Astrocyte (in vitro differentiated cells and primary cell): ENCODE measurements around the gene HS6ST1. TPM values are rescaled to one million over a fixed set of nuclear protein-coding genes. Genes with fewer than 3 reads are reported as not detected.

ENCODE experiments used
- DNase-seq: peaks from one replicate; pipeline ENCODE4 v3.0.0-alpha.2; 2010; ENCODE audit warnings: low read depth
- FAIRE-seq: peaks from 2 replicates; lab custom pipeline; 2011; peaks lifted over from hg19 to GRCh38; lab: Jason Lieb, UNC
- H2AFZ ChIP-seq: 2 replicates; pipeline ENCODE4 v1.6.0; 2012; ENCODE audit warnings: low read depth, low read length, inconsistent platforms
- H3K27ac ChIP-seq: 2 replicates; pipeline ENCODE4 v1.5.1; 2011; ENCODE audit warnings: low read depth, low read length, inconsistent platforms
- H3K27me3 ChIP-seq: 2 replicates; pipeline ENCODE4 v1.6.0; 2011; ENCODE audit warnings: low read length, inconsistent platforms; ENCODE audit not compliant: insufficient read depth
- H3K36me3 ChIP-seq: 2 replicates; pipeline ENCODE4 v1.5.1; 2011; ENCODE audit warnings: low read length, inconsistent platforms; ENCODE audit not compliant: insufficient read depth
- H3K4me1 ChIP-seq: 2 replicates; pipeline ENCODE4 v1.5.1; 2011; ENCODE audit warnings: low read length, inconsistent platforms; ENCODE audit not compliant: insufficient read depth
- H3K4me2 ChIP-seq: 2 replicates; pipeline ENCODE4 v1.6.0; 2012; ENCODE audit warnings: low read length, inconsistent platforms
- H3K4me3 ChIP-seq: 2 replicates; pipeline ENCODE4 v1.5.1; 2011; ENCODE audit warnings: low read depth, mild to moderate bottlenecking, low read length, inconsistent platforms; ENCODE audit not compliant: insufficient read depth
- H3K79me2 ChIP-seq: 2 replicates; pipeline ENCODE4 v1.6.0; 2012; ENCODE audit warnings: mild to moderate bottlenecking, low read length, inconsistent platforms; ENCODE audit not compliant: insufficient read depth
- H3K9ac ChIP-seq: 2 replicates; pipeline ENCODE4 v1.6.0; 2012; ENCODE audit warnings: mild to moderate bottlenecking, low read length, inconsistent platforms
- H3K9me3 ChIP-seq: 2 replicates; pipeline ENCODE4 v1.5.1; 2012; ENCODE audit warnings: low read depth, mild to moderate bottlenecking, low read length, inconsistent platforms; ENCODE audit not compliant: insufficient read depth
- H4K20me1 ChIP-seq: 2 replicates; pipeline ENCODE4 v1.6.0; 2012; ENCODE audit warnings: low read length, inconsistent platforms; ENCODE audit not compliant: insufficient read depth
- H3K27ac Mint-ChIP-seq: one replicate; pipeline ENCODE4 v1.8.0; 2021; ENCODE audit warnings: mild to moderate bottlenecking, mixed read lengths; ENCODE audit not compliant: unreplicated experiment
- H3K27me3 Mint-ChIP-seq: one replicate; pipeline ENCODE4 v1.8.0; 2021; ENCODE audit warnings: low read depth, mixed read lengths; ENCODE audit not compliant: unreplicated experiment
- H3K36me3 Mint-ChIP-seq: one replicate; pipeline ENCODE4 v1.8.0; 2021; ENCODE audit warnings: low read depth, mixed read lengths; ENCODE audit not compliant: unreplicated experiment
- H3K4me1 Mint-ChIP-seq: one replicate; pipeline ENCODE4 v1.8.0; 2021; ENCODE audit warnings: low read depth, mixed read lengths; ENCODE audit not compliant: unreplicated experiment
- H3K4me3 Mint-ChIP-seq: one replicate; pipeline ENCODE4 v1.8.0; 2021; ENCODE audit warnings: mild to moderate bottlenecking, moderate library complexity, mixed read lengths; ENCODE audit not compliant: unreplicated experiment
- H3K9me3 Mint-ChIP-seq: one replicate; pipeline ENCODE4 v1.8.0; 2021; ENCODE audit warnings: mild to moderate bottlenecking, mixed read lengths; ENCODE audit not compliant: unreplicated experiment
- EZH2 ChIP-seq: IDR thresholded peaks from 2 replicates; pipeline ENCODE4 v1.6.1; 2012; ENCODE audit warnings: mild to moderate bottlenecking, low read length, inconsistent platforms; ENCODE audit not compliant: insufficient read depth
- total RNA-seq: library from RNA; stranded (reverse); gene quantifications from 2 replicates; pipeline ENCODE4 v1.2.1, GENCODE V29; 2021
- TF ChIP-seq, protein P1 (sequence below): IDR thresholded peaks from 2 replicates; pipeline ENCODE4 v1.5.1; 2011; ENCODE audit warnings: low read depth, mild to moderate bottlenecking, inconsistent platforms, low read length, moderate library complexity; ENCODE audit not compliant: insufficient read depth

The HS6ST1 gene
- total RNA-seq, 1 donor from 2014 or later, result 20.5 TPM

DNA sequence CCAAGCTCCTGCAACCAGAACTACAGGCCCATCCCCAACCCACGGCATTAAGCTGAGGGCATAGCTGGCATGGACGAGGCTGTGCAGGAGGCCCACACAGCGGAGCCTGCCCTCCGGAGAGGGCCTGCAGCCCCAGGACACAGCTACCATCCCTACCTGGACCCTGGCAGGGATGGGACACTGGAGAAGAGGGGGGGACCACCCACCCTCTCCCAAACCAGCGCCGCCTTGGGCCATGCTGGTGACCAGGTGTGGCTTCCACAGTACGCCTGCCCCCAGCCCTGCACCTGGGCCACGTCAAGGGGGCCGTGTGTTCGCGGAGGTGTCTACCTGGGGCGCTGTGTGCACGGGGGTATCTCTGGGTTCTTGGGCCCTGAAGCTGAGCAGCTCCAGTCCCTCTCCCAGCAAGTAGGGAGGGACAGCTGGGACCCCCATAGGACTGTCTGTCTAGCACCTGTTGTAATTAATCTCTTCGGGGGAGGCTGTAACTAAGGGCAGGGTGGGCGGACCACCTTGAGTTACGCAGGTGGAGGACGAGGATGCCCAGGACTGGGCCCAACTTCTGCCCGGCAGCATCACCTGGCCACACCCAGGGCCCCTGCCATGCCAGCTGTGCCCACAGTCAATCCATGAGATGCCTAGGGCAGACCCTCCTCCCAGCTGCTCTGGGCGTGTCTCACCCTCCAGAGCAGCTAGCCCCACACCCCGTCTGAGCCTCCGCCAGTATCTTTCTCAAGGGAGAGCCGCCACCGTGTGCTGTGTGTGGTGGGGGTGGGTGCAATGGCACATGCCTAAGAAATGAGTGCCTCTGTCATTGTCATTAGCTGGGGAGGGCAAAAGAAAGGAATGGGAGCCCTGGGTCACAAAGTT, 18.3 kb downstream of the HS6ST1 start:
- peak overlapping the region; percentile 75 for H3K4me2 ChIP-seq
- peaks cover 64% of the 10 kb centered on the region for H4K20me1 ChIP-seq
- H3K27me3 ChIP-seq, result no peaks in the 10 kb centered on the region
- Mint-ChIP-seq H3K4me1 (peaks cover 17% of the 10 kb centered on the region), H3K9me3 (peaks cover 4% of the 10 kb centered on the region), H3K27ac (peak overlapping the region; percentile 53), H3K4me3 (no peak overlapping the region), H3K36me3 (peaks cover 2% of the 10 kb centered on the region), H3K27me3 (no peaks in the 10 kb centered on the region)
- DNase-seq (no peak), FAIRE-seq (no peak)
- peaks cover 29% of the 10 kb centered on the region for H3K4me1 ChIP-seq
- TF ChIP-seq, protein P1, sequence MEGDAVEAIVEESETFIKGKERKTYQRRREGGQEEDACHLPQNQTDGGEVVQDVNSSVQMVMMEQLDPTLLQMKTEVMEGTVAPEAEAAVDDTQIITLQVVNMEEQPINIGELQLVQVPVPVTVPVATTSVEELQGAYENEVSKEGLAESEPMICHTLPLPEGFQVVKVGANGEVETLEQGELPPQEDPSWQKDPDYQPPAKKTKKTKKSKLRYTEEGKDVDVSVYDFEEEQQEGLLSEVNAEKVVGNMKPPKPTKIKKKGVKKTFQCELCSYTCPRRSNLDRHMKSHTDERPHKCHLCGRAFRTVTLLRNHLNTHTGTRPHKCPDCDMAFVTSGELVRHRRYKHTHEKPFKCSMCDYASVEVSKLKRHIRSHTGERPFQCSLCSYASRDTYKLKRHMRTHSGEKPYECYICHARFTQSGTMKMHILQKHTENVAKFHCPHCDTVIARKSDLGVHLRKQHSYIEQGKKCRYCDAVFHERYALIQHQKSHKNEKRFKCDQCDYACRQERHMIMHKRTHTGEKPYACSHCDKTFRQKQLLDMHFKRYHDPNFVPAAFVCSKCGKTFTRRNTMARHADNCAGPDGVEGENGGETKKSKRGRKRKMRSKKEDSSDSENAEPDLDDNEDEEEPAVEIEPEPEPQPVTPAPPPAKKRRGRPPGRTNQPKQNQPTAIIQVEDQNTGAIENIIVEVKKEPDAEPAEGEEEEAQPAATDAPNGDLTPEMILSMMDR, result no peak
- no peak for TF ChIP-seq EZH2
- H3K9ac ChIP-seq, result peak overlapping the region; percentile 73
- no peak overlapping the region for H2AFZ ChIP-seq
- H3K79me2 ChIP-seq, result peaks cover 75% of the 10 kb centered on the region
- no peak overlapping the region for H3K4me3 ChIP-seq
- H3K27ac ChIP-seq, result peak overlapping the region; percentile 86
- H3K36me3 ChIP-seq, result no peaks in the 10 kb centered on the region
- no peaks in the 10 kb centered on the region for H3K9me3 ChIP-seq

DNA sequence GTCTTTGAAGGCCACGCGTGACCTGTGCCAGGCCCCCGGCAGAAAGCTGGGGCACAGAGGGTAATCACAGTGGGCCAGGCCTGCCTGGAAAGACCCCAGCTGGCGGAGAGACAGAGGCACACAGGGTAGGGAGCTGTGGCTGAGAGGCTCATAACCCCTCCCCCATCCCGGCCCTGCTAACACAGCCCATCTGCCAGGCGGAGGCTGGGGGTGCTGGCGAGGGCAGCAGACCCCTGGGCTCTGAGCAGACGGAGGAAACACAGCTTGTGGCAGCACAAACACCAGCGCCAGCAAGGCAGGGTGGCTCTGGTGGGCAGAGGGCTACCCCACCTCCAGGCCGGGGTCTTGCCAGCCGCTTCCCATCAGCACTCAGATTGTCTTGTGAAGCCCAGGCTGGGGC, 19.0 kb downstream of the HS6ST1 start:
- Mint-ChIP-seq H3K27me3 (no peaks in the 10 kb centered on the region), H3K4me3 (no peak overlapping the region), H3K9me3 (peaks cover 4% of the 10 kb centered on the region), H3K36me3 (peaks cover 2% of the 10 kb centered on the region), H3K27ac (peak overlapping the region; percentile 72), H3K4me1 (peaks cover 13% of the 10 kb centered on the region)
- Histone ChIP-seq H3K9ac (no peak overlapping the region), H3K79me2 (peaks cover 76% of the 10 kb centered on the region), H3K4me3 (no peak overlapping the region), H3K27ac (no peak overlapping the region), H3K4me2 (no peak overlapping the region), H3K36me3 (no peaks in the 10 kb centered on the region), H4K20me1 (peaks cover 62% of the 10 kb centered on the region), H3K4me1 (peaks cover 22% of the 10 kb centered on the region), H3K9me3 (no peaks in the 10 kb centered on the region), H2AFZ (no peak overlapping the region), H3K27me3 (no peaks in the 10 kb centered on the region)
- no peak for DNase-seq
- TF ChIP-seq, protein P1, result no peak
- TF ChIP-seq EZH2, result no peak
- no peak for FAIRE-seq
